Suppressor macrophage treated with lipopolysaccharide for 1 hour (primary cell): ENCODE measurements around the gene LMTK3.

Experiments
- DNase-seq, 3 donors: peaks; one replicate each; pipeline ENCODE4 v3.0.0-alpha.2; 2020 to 2022

LMTK3 gene

DNA sequence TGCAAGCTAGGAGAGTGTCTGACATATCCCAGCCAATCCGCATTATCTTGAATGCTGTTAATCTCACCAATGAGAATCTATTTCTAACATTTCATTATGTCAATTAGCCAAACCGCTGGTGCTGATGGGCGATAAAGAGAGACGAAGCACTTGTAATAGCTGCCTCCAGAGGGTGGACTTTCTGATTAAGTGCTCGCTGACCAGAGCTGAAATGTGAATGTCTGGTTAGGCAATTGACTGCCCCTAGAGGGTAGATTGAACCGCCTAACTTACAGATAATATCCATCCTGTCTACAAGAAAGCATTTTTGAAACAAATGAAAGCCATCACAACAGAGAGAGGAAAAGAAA is 66.4 kb downstream of the LMTK3 start:
- peak; percentile 73 to 77 (median 73) for DNase-seq

DNA sequence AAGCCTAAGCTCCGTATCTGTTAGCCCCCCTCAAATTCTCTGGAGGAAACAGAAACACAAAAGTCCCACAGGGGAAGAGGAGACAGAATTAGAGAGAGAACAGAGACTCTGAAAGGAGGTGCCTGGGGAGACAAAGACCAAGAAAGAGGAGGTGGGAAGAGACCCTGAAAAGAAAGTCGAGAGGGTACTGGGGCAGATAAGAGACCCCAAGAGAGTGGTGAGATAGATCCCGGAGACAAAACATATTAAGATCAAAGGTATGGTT is 66.8 kb downstream of the LMTK3 start:
- DNase-seq = no peak

DNA sequence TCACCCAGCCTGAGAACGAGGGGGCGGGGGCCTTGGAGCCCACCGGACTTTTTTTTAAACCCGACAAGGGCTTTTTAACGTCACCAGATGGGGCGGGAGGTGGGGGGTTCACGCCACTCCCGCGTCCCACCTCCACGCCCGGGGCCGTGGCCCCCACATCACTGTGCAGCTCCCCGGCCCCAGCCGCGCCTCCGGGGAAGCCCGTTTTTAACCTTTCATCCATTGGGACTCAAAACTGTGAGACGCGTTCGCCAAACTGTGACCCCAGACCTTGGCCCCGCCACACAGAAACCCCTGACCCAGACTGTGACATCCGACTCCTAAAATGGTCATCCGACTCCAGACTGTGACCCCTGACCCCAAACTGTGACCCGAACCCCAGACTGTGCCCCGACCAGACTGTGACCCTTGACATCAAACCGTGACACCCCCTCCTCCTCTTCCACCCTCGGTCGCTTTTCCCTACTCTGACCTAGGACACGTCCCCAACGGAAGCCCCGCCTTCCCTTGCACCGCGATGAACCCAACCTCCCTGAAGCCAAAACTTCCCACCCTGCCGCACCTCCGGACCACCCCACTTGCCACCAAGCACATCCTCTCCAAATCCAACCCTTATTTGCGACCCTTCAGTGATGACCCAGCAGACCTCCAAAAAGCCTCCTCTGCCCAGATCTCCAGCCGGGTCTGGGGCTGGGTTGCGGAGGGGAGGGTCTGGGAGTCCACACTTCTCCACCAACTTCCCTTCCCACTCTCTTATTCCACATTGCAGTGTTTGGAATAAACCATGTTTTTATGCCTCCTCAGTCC is 67.3 kb downstream of the LMTK3 start:
- DNase-seq = no peak

DNA sequence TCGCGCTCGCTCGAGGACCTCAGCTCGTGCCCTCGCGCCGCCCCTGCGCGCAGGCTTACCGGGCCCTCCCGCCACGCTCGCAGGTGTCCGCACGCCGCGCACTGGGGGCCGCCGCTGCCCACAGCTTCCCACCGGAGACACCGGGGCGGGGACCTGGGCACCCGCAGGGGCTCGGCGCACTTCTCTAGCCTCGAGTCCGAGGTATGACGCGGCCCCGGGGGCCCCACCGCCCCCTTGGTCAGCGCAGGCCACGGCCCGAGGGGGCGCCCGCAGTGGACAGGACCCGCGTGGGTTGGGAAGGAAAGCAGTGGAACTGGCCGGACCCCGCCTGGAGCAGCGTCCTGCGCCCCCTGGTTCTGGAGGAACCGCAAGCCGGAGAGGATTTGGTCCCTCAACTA is 67.9 kb downstream of the LMTK3 start:
- DNase-seq = peak in 1 of 3 donors; percentile 10

DNA sequence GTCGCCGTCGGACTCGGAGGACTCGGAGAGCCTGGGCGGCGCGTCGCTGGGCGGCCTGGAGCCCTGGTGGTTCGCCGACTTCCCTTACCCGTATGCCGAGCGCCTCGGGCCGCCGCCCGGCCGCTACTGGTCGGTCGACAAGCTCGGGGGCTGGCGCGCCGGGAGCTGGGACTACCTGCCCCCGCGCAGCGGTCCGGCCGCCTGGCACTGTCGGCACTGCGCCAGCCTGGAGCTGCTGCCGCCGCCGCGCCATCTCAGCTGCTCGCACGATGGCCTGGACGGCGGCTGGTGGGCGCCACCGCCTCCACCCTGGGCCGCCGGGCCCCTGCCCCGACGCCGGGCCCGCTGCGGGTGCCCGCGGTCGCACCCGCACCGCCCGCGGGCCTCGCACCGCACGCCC is 68.4 kb downstream of the LMTK3 start:
- peak; percentile 39 to 65 (median 44) for DNase-seq

DNA sequence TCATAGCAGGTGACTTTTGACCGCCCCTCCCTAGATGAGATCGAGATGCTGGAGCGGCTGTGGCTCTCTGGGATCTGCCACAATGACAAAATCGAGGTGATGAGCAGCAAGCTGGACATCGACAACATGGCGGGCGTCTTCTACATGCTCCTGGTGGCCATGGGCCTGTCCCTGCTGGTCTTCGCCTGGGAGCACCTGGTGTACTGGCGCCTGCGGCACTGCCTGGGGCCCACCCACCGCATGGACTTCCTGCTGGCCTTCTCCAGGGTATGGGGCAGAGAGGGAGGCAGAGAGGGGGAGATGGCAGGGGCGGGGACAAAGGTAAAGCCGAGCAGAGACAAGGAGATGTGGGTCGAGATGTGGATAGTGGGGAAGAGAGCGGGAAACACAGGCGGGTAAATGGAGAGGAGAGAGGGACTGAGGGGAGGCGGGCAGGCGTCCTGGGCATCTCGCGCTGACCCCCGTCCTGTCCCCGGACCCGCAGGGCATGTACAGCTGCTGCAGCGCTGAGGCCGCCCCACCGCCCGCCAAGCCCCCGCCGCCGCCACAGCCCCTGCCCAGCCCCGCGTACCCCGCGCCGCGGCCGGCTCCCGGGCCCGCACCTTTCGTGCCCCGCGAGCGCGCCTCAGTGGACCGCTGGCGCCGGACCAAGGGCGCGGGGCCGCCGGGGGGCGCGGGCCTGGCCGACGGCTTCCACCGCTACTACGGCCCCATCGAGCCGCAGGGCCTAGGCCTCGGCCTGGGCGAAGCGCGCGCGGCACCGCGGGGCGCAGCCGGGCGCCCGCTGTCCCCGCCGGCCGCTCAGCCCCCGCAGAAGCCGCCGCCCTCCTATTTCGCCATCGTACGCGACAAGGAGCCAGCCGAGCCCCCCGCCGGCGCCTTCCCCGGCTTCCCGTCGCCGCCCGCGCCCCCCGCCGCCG is 69.3 kb downstream of the LMTK3 start:
- DNase-seq = no peak

DNA sequence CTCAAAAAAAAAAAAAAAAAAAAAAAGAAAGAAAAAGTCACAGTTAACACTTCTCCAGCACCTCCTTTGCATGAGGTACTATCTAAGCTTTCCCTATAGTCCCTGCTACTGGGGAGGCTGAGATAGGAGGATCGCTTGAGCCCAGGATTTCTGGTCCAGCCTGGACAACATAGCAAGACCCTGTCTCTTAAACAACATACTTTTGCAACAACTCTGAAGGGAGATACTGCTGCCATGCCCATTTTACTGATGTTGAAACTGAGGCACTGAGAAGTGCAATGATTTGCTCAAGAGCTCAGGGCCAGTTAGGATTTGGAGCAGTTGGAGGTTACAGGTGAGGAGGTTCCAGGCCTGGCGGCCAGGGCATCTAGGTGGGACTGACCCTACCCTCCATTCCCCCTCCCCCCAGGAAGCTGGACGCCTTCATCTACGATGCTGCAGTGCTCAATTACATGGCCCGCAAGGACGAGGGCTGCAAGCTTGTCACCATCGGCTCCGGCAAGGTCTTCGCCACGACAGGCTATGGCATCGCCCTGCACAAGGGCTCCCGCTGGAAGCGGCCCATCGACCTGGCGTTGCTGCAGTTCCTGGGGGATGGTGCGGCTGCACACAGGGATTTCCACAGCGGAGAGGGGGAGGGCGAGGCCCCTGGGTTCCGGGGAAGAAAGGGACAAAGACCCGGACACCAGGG is 70.1 kb downstream of the LMTK3 start:
- DNase-seq = no peak

DNA sequence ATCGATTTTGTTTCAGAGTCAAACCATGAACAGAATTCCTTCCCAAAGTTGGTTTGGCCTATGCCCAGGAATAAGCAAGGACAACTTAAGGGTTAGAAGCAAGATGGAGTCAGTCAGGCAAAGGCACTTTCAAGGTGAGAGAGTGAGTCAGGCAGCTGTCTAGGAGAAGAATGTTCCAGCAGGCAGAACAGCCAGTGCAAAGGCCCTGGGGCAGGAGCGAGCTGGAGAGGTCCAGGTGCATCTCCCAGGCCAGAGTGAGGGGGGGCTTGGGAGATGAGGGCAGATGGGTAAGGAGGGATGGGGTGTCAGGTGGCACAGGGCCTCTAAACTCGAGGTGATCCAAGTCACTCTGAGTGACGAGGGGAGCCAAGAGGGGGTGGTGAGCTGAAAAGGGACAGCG is 75.0 kb downstream of the LMTK3 start:
- no peak for DNase-seq
